Duodenal mucosa (tissue), 2 donors: ENCODE results near the gene PHRF1.
"Not testable (repeated sequence)": the region's sequence is repeated elsewhere in the genome, so short reads cannot be mapped to it uniquely, and the experiment has no call there.

Experiments
- H3K27ac ChIP-seq: one replicate; pipeline ENCODE4 v1.7.0; 2013; ENCODE audit warnings: low read depth, low read length
- H3K27me3 ChIP-seq, 2 donors: one replicate each; pipeline ENCODE4 v1.7.0; 2013; ENCODE audit warnings: low read length in 2 of 2, control low read depth in 1 of 2; ENCODE audit not compliant: insufficient read depth in 2 of 2, control insufficient read depth in 1 of 2
- H3K36me3 ChIP-seq, 2 donors: one replicate each; pipeline ENCODE4 v1.7.0; 2013; ENCODE audit warnings: low read length in 2 of 2, control low read depth in 1 of 2; ENCODE audit not compliant: insufficient read depth in 2 of 2, control insufficient read depth in 1 of 2
- H3K4me1 ChIP-seq, 2 donors: one replicate each; pipeline ENCODE4 v1.7.0; 2013; ENCODE audit warnings: low read length in 2 of 2, control low read depth in 1 of 2; ENCODE audit not compliant: insufficient read depth in 2 of 2, control insufficient read depth in 1 of 2
- H3K4me3 ChIP-seq, 2 donors: one replicate each; pipeline ENCODE4 v1.7.0; 2013; ENCODE audit warnings: low read length in 2 of 2, low read depth in 1 of 2
- H3K9ac ChIP-seq, 2 donors: one replicate each; pipeline ENCODE4 v1.7.0; 2013; ENCODE audit warnings: low read length in 2 of 2, low read depth in 1 of 2
- H3K9me3 ChIP-seq, 2 donors: one replicate each; pipeline ENCODE4 v1.7.0; 2013; ENCODE audit warnings: low read length in 2 of 2, control low read depth in 1 of 2; ENCODE audit not compliant: control insufficient read depth in 1 of 2

The PHRF1 gene

GRCh38 chr11:565921-566509 is 10.3 kb upstream of the PHRF1 start:
- Histone ChIP-seq H3K27ac (no peak overlapping the region), H3K9ac (no peak overlapping the region), H3K4me3 (no peak overlapping the region), H3K27me3 (no peaks in the 10 kb centered on the region), H3K4me1 (peaks cover 17 to 30% of the 10 kb centered on the region in 2 donors), H3K36me3 (peaks cover 4 to 24% of the 10 kb centered on the region in 2 donors), H3K9me3 (no peaks in the 10 kb centered on the region)

GRCh38 chr11:567011-567628 is 9.2 kb upstream of the PHRF1 start:
- Histone ChIP-seq H3K9ac (peak overlapping the region in 1 of 2 donors; percentile 29), H3K27me3 (no peaks in the 10 kb centered on the region), H3K27ac (no peak overlapping the region), H3K4me1 (peaks cover 11 to 22% of the 10 kb centered on the region in 2 donors), H3K36me3 (peaks cover 4 to 21% of the 10 kb centered on the region in 2 donors), H3K9me3 (no peaks in the 10 kb centered on the region), H3K4me3 (peak overlapping the region; percentile 61 to 65)

DNA sequence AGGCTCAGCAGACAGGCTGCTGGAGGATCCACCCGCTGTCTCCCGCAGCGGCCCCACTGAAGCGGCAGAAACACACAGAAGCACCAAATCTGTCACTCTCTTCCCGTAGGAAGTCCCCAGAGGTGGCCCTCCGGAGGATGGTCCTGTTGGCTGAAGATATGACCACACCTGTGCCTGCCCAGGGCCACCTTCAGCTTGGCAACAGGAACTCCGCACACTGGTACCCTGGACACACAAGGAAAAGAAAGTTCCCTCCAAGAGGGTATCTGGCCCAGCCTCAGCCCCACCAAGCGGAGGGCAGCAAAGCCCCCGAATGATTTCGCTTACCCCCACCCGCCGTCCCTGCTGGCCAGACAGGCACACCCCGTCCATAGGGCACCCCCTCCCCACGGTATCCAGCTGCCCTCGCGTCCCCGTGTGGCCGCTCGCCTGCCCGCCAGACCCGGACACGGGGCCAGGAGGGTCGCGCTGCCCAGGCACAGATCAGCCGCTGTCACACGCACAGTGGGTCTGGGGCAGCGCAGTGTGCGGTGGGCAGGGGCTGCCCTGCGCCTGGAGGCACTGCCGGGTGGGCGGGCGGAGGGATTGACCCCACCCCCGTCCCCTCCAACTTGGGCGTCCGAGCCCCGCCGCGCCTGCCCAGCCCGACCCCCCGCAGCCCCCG is 8.5 kb upstream of the PHRF1 start:
- Histone ChIP-seq H3K9ac (peak overlapping the region in 1 of 2 donors; percentile 29), H3K36me3 (peaks cover 4 to 17% of the 10 kb centered on the region in 2 donors), H3K27ac (peak overlapping the region; percentile 70), H3K4me1 (peaks cover 8 to 17% of the 10 kb centered on the region in 2 donors), H3K27me3 (no peaks in the 10 kb centered on the region), H3K9me3 (no peaks in the 10 kb centered on the region), H3K4me3 (peak overlapping the region; percentile 61 to 65)

DNA sequence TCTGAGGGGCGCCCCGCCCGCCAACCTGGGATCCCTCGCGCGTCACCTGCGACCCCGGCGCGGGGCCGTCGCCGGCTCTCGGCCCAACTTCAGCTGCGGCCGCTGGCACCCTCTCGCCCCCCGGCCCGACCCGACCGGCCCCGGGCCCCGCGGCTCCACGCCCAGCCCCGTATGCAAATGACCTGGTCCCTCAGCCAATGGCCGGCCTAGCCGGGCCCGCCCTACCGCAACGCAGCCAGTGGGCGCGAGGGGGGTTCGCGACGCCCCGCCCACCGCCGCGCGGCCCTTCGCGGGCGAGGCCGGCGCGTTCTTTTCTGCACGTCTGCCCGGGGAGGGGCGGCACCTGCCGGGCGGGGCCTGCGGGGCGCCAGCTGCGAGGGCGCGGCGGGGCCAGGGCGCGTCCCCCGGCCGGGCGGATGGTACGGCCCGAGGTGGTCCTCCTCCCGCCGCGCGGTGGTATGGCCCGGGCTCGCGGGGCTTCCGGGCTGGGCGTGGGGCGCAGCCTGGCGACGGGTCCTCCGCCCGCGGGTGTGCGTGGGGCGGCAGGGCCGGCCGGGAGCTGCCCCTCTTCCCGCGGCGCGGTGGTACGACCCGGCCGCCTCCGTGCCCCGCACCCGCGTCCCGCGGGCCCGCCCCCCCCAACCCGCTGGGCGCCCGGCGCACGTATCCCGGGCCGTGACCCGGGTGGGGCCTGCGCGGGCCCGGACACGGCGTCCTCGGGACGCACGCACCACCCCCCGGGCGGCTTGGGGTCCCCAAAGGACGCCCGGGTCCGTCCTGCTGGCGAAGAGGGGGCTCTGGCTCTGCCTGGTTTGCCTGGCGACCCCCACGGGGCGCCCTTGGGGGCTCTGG is 7.7 kb upstream of the PHRF1 start:
- H3K36me3 ChIP-seq, result peaks cover 4 to 9% of the 10 kb centered on the region in 2 donors
- no peaks in the 10 kb centered on the region for H3K9me3 ChIP-seq
- H3K9ac ChIP-seq, result peak overlapping the region; percentile 75 to 85
- peak overlapping the region; percentile 61 to 70 for H3K4me3 ChIP-seq
- H3K4me1 ChIP-seq, result peaks cover 8 to 14% of the 10 kb centered on the region in 2 donors
- no peaks in the 10 kb centered on the region for H3K27me3 ChIP-seq
- peak overlapping the region; percentile 70 for H3K27ac ChIP-seq

- Histone ChIP-seq H3K4me3 (peak overlapping the region; percentile 61 to 70), H3K9me3 (no peaks in the 10 kb centered on the region), H3K9ac (peak overlapping the region; percentile 75 to 85), H3K27me3 (no peaks in the 10 kb centered on the region), H3K27ac (peak overlapping the region; percentile 15), H3K36me3 (peaks cover 0 to 1% of the 10 kb centered on the region in 2 donors), H3K4me1 (peaks cover 8 to 14% of the 10 kb centered on the region in 2 donors)
These were observed 6.9 kb upstream of the PHRF1 start for GRCh38 chr11:569158-569885.

DNA sequence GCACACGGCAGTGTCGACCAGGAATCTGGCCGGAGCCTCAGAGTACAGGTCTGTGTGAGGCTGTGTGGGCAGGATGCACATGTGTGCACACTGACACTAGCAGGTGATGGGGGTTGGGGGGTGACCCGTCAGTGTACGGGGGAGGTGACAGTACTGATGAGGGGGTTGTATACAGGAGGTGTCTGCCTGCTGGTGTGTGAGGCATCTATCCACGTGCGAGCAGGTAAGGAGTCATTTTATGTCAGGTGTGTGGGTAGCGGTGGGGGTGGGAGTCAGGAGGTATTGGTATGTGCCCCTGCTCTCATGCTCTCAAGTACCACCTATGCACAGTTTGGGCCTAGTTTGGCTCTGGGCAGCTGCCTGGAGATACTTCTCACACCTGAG is 4.5 kb upstream of the PHRF1 start:
- Histone ChIP-seq H3K36me3 (no peaks in the 10 kb centered on the region), H3K4me1 (peaks cover 13 to 23% of the 10 kb centered on the region in 2 donors), H3K27ac (no peak overlapping the region), H3K4me3 (no peak overlapping the region), H3K27me3 (peaks cover 0 to 7% of the 10 kb centered on the region in 2 donors), H3K9ac (no peak overlapping the region), H3K9me3 (no peaks in the 10 kb centered on the region)

- Histone ChIP-seq H3K27ac (no peak overlapping the region), H3K9ac (no peak overlapping the region), H3K36me3 (no peaks in the 10 kb centered on the region), H3K4me3 (no peak overlapping the region), H3K4me1 (peaks cover 25 to 30% of the 10 kb centered on the region in 2 donors), H3K27me3 (peaks cover 0 to 7% of the 10 kb centered on the region in 2 donors), H3K9me3 (no peaks in the 10 kb centered on the region)
These were observed 3.0 kb upstream of the PHRF1 start for GRCh38 chr11:573146-573759.

DNA sequence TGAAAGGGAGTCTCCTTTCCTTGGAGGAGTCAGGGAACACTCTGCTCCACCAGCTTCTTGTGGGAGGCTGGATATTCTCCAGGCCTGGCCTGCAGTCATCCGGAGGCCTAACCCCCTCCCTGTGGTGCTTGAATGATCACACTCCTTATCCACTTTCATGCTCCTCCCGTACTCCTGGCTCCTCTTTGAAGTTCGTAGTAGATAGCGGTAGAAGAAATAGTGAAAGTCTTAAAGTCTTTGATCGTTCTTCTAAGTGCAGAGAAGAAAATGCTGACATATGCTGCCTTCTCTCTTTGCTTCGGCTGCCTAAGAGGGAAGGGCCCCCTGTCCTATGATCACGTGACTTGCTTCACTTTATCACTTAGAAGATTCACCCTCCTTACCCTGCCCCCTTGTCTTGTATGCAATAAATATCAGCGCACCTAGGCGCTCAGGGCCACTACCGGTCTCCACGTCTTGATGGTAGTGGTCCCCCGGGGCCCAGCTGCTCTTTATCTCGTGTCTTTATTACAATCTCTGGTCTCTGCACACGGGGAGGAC is 2.2 kb upstream of the PHRF1 start:
- not testable (repeated sequence) for H3K9ac ChIP-seq, H3K27me3 ChIP-seq, H3K36me3 ChIP-seq, H3K9me3 ChIP-seq, H3K27ac ChIP-seq, H3K4me3 ChIP-seq
- peaks cover 31 to 36% of the 10 kb centered on the region in 2 donors for H3K4me1 ChIP-seq
